ENCODE data around the gene IKZF3. TPM values are rescaled to one million over a fixed set of nuclear protein-coding genes. Genes with fewer than 3 reads are reported as not detected.
"Not testable (repeated sequence)": the region's sequence is repeated elsewhere in the genome, so short reads cannot be mapped to it uniquely, and the experiment has no call there.

Gene IKZF3
- total RNA-seq, 1 experiment from 2014 or later, result not detected

- intact Hi-C loops (cut with micrococcal nuclease), result no loop called here
- Histone ChIP-seq H3K36me3 (ENCODE audit: low read depth, low read length) (no peaks in the 10 kb centered on the region), H3K4me1 (ENCODE audit: insufficient read depth, low read length) (no peaks in the 10 kb centered on the region), H3K9me2 (replicated peaks; ENCODE audit: low read length) (no peaks in the 10 kb centered on the region), H3K27me3 (ENCODE audit: low read length) (no peaks in the 10 kb centered on the region; the same call in 1 of the 2 replicates), H2AFZ (ENCODE audit: low read length) (no peak overlapping the region), H3K27ac (ENCODE audit: low read length) (no peak overlapping the region), H3F3A (ENCODE audit: low read length, unreplicated experiment) (no peaks in the 10 kb centered on the region), H4K20me1 (ENCODE audit: low read length) (no peaks in the 10 kb centered on the region), H3K9ac (ENCODE audit: low read length) (no peak overlapping the region), H3K9me3 (ENCODE audit: low read length) (no peaks in the 10 kb centered on the region), H3K4me2 (ENCODE audit: low read length) (no peak overlapping the region), H3K79me2 (ENCODE audit: low read length) (no peaks in the 10 kb centered on the region), H3K4me3 (ENCODE audit: low read length) (no peak overlapping the region)
- DNase-seq, result no peak
- ChIA-PET CTCF (no interaction called here), POLR2A (ENCODE audit: unreplicated experiment) (no interaction called here)
- no peak for ATAC-seq
- BruUV-seq (replicated peaks), result no TSS peak
- TF ChIP-seq EZH2 (IDR thresholded peaks at IDR 0.05; ENCODE audit: low read length, unreplicated experiment) (no peak), EZH2phosphoT487 (IDR thresholded peaks at IDR 0.05; ENCODE audit: borderline replicate concordance, low read length) (no peak)
- TF ChIP-seq, protein P1, sequence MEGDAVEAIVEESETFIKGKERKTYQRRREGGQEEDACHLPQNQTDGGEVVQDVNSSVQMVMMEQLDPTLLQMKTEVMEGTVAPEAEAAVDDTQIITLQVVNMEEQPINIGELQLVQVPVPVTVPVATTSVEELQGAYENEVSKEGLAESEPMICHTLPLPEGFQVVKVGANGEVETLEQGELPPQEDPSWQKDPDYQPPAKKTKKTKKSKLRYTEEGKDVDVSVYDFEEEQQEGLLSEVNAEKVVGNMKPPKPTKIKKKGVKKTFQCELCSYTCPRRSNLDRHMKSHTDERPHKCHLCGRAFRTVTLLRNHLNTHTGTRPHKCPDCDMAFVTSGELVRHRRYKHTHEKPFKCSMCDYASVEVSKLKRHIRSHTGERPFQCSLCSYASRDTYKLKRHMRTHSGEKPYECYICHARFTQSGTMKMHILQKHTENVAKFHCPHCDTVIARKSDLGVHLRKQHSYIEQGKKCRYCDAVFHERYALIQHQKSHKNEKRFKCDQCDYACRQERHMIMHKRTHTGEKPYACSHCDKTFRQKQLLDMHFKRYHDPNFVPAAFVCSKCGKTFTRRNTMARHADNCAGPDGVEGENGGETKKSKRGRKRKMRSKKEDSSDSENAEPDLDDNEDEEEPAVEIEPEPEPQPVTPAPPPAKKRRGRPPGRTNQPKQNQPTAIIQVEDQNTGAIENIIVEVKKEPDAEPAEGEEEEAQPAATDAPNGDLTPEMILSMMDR (conservative IDR thresholded peaks at IDR 0.05; ENCODE audit: low read depth, low read length), result no peak
These were observed 25.1 kb upstream of the IKZF3 start for GRCh38 chr17:39889200-39889599.

- no peak overlapping the region for H2AFZ ChIP-seq (ENCODE audit: low read length)
- TF ChIP-seq, protein P1 (conservative IDR thresholded peaks at IDR 0.05; ENCODE audit: low read depth, low read length), result no peak
- TF ChIP-seq EZH2phosphoT487 (IDR thresholded peaks at IDR 0.05; ENCODE audit: borderline replicate concordance, low read length), result no peak
- intact Hi-C loops (cut with micrococcal nuclease), result no loop called here
- no peak overlapping the region for H3K27ac ChIP-seq (ENCODE audit: low read length)
- H3K79me2 ChIP-seq (ENCODE audit: low read length), result no peaks in the 10 kb centered on the region
- ChIA-PET POLR2A (ENCODE audit: unreplicated experiment) (no interaction called here), CTCF (no interaction called here)
- H3K36me3 ChIP-seq (ENCODE audit: low read depth, low read length), result no peaks in the 10 kb centered on the region
- no peak overlapping the region for H3K9ac ChIP-seq (ENCODE audit: low read length)
- no TSS peak for BruUV-seq (replicated peaks)
- H3K4me1 ChIP-seq (ENCODE audit: insufficient read depth, low read length), result no peaks in the 10 kb centered on the region
- no peaks in the 10 kb centered on the region for H4K20me1 ChIP-seq (ENCODE audit: low read length)
- no peak overlapping the region for H3K4me2 ChIP-seq (ENCODE audit: low read length)
- no peak for ATAC-seq
- H3K9me3 ChIP-seq (ENCODE audit: low read length), result no peaks in the 10 kb centered on the region
- no peaks in the 10 kb centered on the region for H3F3A ChIP-seq (ENCODE audit: low read length, unreplicated experiment)
- no peak overlapping the region for H3K4me3 ChIP-seq (ENCODE audit: low read length)
- H3K27me3 ChIP-seq (ENCODE audit: low read length), result peaks cover 10% of the 10 kb centered on the region; the same call in 1 of the 2 replicates
- no peaks in the 10 kb centered on the region for H3K9me2 ChIP-seq (replicated peaks; ENCODE audit: low read length)
- DNase-seq, result no peak
These were observed 23.0 kb upstream of the IKZF3 start for GRCh38 chr17:39887078-39887477.

DNA sequence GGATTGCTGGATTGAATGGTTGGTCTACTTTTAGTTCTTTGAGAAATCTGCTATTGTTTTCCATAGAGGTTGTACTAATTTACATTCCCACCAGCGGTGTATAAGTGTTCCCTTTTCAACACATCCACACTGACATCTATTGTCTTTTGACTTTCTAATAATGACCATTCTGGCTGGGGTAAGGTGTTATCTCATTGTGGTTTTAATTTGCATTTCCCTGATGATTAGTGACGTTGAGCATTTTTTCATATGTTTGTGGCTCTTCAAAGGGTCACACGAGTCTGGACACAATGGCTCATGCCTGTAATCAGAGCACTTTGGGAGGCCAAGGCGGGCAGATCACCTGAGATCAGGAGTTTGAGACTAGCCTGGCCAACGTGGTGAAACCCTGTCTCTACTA is 22.0 kb upstream of the IKZF3 start:
- ATAC-seq; H3K9ac ChIP-seq (ENCODE audit: low read length); H3K9me2 ChIP-seq (replicated peaks; ENCODE audit: low read length); DNase-seq; H3K36me3 ChIP-seq (ENCODE audit: low read depth, low read length); H3K9me3 ChIP-seq (ENCODE audit: low read length); H4K20me1 ChIP-seq (ENCODE audit: low read length); H3K27ac ChIP-seq (ENCODE audit: low read length); BruUV-seq (replicated peaks); H3F3A ChIP-seq (ENCODE audit: low read length, unreplicated experiment); intact Hi-C loops (cut with micrococcal nuclease); H3K4me2 ChIP-seq (ENCODE audit: low read length); H2AFZ ChIP-seq (ENCODE audit: low read length); POLR2A ChIA-PET (ENCODE audit: unreplicated experiment); CTCF ChIA-PET; H3K79me2 ChIP-seq (ENCODE audit: low read length); H3K4me3 ChIP-seq (ENCODE audit: low read length); H3K4me1 ChIP-seq (ENCODE audit: insufficient read depth, low read length): not testable (repeated sequence)
- H3K27me3 ChIP-seq (ENCODE audit: low read length), result peaks cover 10% of the 10 kb centered on the region; the same call in 1 of the 2 replicates
